IPS-18a (cell line): ENCODE data around the gene UVSSA.

Source experiments
- H3K27ac ChIP-seq: one replicate; pipeline ENCODE4 v1.5.1; 2013; ENCODE audit warnings: low read length
- H3K27me3 ChIP-seq: one replicate; pipeline ENCODE4 v1.6.1; 2013; ENCODE audit warnings: mild to moderate bottlenecking, low read length; ENCODE audit not compliant: control insufficient read depth, insufficient read depth
- H3K36me3 ChIP-seq: one replicate; pipeline ENCODE4 v1.6.1; 2013; ENCODE audit warnings: low read depth, low read length; ENCODE audit not compliant: control insufficient read depth
- H3K4me1 ChIP-seq: one replicate; pipeline ENCODE4 v1.6.1; 2013; ENCODE audit warnings: low read depth, low read length; ENCODE audit not compliant: control insufficient read depth
- H3K4me3 ChIP-seq: one replicate; pipeline ENCODE4 v1.5.1; 2013; ENCODE audit warnings: low read length
- H3K9ac ChIP-seq: one replicate; pipeline ENCODE4 v1.6.1; 2013; ENCODE audit warnings: mild to moderate bottlenecking, low read length, moderate library complexity
- H3K9me3 ChIP-seq: one replicate; pipeline ENCODE4 v1.6.1; 2013; ENCODE audit warnings: low read depth, low read length; ENCODE audit not compliant: control insufficient read depth

Gene UVSSA

DNA sequence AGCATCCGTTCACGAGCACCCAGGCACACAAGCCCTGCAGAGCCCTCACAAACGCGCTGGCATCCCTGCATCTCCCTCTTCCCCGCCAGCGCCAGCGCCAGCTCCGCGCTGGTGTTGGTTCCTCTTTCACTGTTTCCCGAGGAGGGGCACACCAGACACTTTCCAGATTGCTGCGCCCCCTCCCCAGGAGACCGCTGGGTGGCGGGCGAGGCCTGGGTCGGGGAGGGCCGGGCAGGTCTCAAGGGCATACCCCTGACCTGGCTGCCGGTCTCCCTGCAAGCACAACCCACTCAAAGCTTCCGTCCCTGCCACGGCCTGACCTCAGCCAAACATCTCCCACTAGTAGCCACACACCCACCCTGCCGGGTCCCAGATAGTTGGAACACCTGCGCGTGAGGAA lies 61.4 kb downstream of the UVSSA start:
- Histone ChIP-seq H3K27ac (no peak overlapping the region), H3K27me3 (peaks cover 100% of the 10 kb centered on the region), H3K4me1 (no peaks in the 10 kb centered on the region), H3K36me3 (no peaks in the 10 kb centered on the region), H3K9me3 (no peaks in the 10 kb centered on the region), H3K4me3 (no peak overlapping the region), H3K9ac (no peak overlapping the region)

DNA sequence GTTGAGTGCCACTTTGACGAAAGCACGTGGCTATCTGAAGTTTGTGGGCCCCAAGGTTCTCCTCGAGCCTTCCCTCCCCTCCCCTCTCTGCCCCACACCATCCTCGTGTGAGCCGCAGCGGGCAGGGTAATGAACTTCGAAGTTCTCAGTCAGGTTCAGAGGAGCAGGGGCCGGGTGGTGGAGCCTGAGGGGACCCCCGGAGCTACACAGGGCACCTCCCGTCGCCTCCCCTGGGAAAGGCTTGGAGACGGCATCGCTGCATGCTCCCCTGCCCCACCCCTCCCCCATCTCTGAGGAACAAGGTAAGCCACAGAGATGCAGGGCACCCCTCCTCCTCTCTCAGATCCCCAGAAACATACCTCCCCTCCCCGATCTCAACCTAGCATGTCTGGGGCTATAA lies 62.1 kb downstream of the UVSSA start:
- H3K4me1 ChIP-seq: no peaks in the 10 kb centered on the region
- H3K9me3 ChIP-seq: no peaks in the 10 kb centered on the region
- no peak overlapping the region for H3K27ac ChIP-seq
- H3K36me3 ChIP-seq: no peaks in the 10 kb centered on the region
- H3K4me3 ChIP-seq: no peak overlapping the region
- H3K9ac ChIP-seq: no peak overlapping the region
- peaks cover 100% of the 10 kb centered on the region for H3K27me3 ChIP-seq

DNA sequence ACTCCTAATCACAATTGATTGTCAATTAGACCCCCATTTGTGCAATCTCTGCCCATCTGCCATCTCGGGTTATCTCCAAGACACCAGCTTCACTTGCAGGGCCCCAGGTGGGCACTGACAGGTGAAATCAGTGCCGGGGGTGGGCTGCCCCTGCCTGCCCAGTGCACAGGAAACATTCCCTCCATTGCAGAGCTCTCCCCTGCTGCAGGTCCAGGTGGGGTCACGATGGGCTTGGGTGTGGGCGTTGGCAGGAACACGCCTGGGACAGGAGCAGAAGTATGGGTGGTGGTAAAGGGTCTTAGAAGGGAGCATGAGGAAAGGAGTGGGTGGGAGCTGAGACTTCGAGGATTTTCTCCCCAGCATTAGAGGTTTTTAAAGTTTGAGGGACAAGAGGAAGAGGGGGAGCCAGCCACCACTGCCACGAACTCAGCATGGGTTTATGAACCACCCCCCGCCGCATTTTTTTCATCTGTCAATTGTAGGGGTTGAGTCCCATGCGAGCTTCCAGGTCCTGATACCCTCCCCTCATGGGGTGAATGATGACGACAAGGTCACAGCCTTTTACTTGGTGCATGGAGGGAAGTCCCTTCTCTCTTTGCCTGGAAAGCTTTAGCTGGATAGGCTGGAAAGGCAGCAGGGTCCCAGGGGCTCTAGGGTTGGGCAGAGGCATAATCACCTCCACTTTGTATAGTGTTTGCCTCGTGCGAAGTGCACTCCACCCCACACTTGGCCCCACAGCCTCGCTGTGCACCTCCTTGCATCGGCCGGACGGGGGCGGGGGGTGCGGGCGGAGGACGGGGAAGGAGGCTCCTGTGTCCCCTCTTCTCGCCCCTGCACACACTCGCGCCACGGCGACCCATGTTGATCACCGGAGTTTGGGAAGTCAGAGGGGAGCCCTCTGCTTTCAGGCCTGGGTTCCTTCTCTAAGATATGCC lies 62.8 kb downstream of the UVSSA start:
- Histone ChIP-seq H3K27me3 (peaks cover 93% of the 10 kb centered on the region), H3K36me3 (no peaks in the 10 kb centered on the region), H3K9ac (no peak overlapping the region), H3K9me3 (no peaks in the 10 kb centered on the region), H3K4me3 (no peak overlapping the region), H3K27ac (no peak overlapping the region), H3K4me1 (no peaks in the 10 kb centered on the region)

DNA sequence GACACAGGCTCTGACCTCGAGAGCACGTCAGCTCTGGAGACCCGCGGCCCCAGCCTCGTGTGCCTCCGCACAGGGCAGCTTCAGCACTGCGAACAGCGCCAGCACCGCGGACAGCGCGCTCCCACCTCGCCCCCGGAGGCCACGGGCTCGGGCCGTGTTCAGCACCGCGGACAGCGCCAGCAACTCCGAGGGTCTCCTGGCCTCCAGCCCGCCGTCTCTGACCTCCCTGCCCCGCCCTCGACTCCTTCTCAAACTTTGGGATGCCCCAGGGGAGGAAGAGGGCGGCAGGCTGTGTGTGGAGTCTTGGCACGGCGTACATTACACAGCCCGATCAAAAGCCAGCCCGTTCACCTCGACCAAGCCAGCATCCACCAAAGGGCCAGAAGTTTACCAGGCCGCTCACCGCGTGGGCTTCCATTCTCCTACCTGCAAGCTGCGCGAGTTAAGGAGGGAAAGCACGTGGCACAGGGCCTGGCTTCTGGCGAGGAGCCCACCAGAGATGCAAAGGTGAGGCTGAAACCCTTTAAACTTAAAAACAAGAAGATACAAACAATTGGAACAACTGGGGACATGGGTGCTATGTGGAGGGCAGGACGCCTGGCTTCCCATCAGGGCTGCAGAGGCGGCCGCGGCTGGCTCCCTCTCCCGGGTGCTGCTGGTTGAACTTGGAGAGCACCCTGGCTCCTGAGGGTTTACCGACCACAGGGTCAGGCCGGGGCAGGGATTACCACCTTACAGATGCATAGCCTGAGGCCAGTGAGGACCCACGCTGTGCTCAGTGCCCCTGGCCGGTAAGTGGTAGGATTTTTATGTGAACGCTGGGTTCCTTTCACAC lies 63.7 kb downstream of the UVSSA start:
- no peak overlapping the region for H3K9ac ChIP-seq
- H3K27me3 ChIP-seq: peaks cover 92% of the 10 kb centered on the region
- H3K4me1 ChIP-seq: no peaks in the 10 kb centered on the region
- no peak overlapping the region for H3K27ac ChIP-seq
- H3K9me3 ChIP-seq: no peaks in the 10 kb centered on the region
- no peaks in the 10 kb centered on the region for H3K36me3 ChIP-seq
- no peak overlapping the region for H3K4me3 ChIP-seq

DNA sequence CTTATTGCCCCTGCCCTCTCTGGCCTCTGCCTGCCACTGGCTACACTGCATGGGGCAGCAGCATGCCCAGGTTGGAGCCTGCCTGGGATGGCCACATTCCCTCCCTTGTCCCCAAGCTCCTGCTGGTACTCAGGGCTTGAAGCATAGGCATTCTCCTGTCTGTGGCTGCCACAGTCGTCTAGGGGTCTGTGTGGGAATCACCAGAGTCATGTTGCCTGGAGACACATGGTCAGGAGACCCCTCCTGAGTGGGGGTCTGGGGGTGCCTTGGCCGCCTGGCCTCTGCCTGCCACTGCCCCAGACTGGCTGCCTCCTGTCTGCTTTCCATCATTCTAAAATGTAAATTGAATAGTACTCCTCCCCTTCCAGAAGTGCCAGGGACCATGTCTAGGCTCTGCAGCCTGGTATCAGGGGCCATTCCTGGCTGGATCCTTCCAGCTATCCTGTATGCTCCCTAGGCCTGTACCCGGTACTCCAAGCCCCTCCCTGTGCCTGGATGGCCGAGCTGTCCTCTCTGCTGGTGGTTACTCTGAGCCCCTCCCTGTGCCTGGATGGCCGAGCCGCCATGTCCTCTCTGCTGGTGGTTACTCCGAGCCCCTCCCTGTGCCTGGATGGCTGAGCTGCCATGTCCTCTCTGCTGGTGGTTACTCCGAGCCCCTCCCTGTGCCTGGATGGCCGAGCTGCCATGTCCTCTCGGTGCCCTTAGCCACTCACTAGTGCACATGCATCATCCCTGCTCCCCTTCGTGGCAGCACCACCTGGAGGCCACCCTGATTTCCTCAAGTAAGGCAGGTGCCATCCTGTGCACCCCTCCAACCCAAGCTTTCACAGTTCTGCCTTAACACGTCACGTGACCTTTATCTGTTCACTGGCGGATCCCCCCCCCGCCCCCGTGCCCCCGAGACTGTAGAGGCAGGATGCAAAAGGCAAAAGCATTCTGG lies 64.7 kb downstream of the UVSSA start:
- H3K27me3 ChIP-seq: peaks cover 83% of the 10 kb centered on the region

DNA sequence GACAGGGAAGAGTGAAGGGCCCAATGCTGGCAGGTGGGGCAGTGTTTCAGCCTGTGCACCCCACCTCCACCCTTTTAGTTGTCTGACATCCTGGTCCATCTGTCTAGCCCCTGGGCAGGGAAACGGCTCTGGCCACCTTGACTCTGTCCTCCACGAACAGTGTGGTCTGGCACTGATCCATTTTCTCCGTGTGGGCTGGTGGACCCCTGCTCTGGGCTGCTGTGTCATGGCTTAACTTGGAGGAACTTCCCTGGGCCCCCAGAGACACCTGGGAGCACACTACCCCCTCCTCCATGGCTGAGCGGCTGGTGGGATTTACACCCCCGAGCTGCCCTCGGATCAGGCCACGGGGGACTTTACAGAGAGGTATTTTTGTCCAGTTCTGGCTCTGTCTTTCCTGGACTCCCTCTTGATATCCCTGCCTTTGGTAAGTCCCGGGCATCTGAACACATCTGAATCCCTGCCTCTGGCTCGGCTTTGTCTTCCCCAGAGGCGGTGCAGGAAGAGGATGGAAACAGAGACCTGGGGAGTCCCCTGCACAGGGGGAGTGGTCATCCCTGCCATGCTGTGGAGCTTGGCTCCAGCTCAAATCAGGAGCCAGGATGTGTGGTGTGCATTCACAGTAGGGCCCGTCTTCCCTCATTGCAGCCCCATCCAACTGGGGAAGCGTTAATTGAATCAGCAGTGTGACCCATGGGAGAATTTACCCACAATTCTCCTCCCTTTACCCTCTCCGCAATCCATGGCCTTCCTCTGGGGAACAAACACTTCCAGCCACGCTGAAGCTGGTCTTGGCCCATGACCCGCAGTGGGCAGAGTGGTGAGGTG lies 65.6 kb downstream of the UVSSA start:
- Histone ChIP-seq H3K9ac (no peak overlapping the region), H3K4me3 (no peak overlapping the region), H3K9me3 (no peaks in the 10 kb centered on the region), H3K27me3 (peaks cover 74% of the 10 kb centered on the region), H3K27ac (no peak overlapping the region), H3K4me1 (no peaks in the 10 kb centered on the region), H3K36me3 (no peaks in the 10 kb centered on the region)

More for the DNA sequence above, 64.7 kb downstream of the UVSSA start:
- Histone ChIP-seq H3K36me3 (no peaks in the 10 kb centered on the region), H3K9me3 (no peaks in the 10 kb centered on the region), H3K4me3 (no peak overlapping the region), H3K27ac (no peak overlapping the region), H3K9ac (no peak overlapping the region), H3K4me1 (no peaks in the 10 kb centered on the region)

DNA sequence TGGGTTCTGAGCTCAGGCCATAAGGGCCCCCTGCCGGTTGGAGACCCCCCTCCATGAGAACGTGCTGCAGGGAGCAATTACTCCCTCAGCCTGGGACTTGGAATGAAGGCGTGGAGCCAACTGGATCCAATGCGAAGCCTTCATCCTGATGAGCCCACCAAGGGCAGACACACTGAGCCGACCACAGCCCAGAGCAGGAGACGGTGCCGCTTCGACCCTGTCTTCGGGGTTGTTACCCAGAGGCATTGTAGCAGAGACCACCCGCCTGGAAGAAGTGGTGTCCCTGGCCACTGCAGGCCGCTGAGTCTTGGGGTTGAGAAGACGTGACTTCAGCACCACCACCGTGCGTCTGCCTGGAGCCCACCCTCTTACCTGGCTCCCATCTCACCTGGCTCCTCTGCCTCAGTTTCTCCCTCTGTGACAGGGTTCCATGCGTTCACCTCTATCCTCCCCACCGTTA lies 66.2 kb downstream of the UVSSA start:
- Histone ChIP-seq H3K27me3 (peaks cover 68% of the 10 kb centered on the region), H3K36me3 (no peaks in the 10 kb centered on the region), H3K9me3 (no peaks in the 10 kb centered on the region), H3K27ac (no peak overlapping the region), H3K4me1 (no peaks in the 10 kb centered on the region), H3K9ac (no peak overlapping the region), H3K4me3 (no peak overlapping the region)

DNA sequence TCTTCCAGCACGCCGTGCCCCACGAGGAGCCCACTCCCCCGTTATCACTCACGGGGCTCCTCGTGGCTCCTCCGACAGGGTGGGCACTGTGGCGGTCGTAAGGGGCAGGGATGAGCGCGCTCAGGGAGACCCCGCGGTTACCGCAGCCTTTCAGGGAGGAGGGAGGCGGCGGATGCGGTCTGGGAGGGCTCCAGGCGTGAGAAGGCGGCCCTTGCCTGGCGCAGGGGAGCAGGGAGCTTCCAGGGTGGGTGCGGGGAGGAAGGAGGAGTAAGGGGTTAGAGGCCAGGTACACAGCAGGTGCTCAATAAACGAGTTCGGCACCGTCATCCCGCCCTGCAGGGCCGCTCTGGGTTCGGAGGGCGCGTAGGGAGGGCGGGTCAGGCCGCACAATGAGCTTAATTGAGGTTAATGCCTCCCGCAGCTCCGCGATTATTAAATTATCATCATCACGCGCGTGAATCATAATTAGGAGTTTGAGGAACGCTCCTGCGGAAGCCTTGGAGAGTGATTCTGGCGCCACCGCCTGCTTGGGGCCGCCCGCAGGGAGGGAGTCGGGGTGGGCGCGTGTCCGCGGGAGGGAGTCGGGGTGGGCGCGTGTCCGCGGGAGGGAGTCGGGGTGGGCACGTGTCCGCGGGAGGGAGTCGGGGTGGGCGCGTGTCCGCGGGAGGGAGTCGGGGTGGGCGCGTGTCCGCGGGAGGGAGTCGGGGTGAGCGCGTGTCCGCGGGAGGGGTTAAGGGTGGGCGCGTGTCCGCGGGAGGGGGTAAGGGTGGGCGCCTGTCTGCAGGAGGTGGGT lies 66.9 kb downstream of the UVSSA start:
- Histone ChIP-seq H3K27ac (no peak overlapping the region), H3K4me3 (no peak overlapping the region), H3K36me3 (no peaks in the 10 kb centered on the region), H3K9me3 (no peaks in the 10 kb centered on the region), H3K4me1 (no peaks in the 10 kb centered on the region), H3K9ac (no peak overlapping the region), H3K27me3 (peaks cover 61% of the 10 kb centered on the region)

DNA sequence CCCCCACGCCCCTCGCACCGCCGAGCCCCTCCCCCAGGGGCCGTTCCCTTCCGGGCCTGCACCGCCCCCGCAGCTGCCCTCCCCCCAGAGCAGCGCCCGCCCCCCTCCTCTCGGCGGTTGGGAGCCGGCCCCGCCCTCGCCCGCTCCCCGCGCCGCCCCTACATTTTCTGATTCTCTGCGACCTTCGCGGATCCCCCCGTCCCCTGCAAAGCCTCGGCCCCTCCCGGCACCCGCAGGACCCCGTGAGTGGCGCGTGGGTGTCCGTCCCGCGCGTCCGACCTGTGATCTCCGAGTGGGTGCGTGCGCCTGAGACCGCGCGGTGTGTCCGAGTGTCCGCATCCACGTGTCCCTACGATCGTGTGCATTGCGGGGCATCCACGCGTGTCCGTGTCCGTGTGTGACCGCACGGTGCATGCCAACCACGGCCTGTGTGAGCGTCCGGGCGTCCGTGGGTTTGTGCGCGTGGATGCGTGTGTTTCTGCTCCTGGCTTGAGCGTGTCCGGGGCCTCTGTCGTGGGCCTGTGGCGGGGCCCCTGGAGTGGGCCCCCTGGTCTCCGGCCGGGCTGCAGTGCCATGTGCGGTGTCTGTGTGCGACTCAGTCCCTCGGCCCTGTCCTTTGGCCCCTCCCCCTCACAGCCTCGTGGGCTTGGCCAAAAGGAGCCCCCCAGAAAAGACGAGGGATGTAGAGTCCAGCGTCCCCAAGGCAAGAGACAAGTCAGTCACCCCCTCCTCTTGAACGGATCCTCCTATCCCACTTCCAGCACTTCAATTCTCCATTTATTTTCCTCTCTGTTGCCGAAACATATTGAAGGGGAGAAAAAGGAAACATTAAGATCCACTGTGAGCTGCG lies 68.0 kb downstream of the UVSSA start:
- Histone ChIP-seq H3K27ac (no peak overlapping the region), H3K9ac (no peak overlapping the region), H3K9me3 (no peaks in the 10 kb centered on the region), H3K27me3 (peaks cover 50% of the 10 kb centered on the region), H3K36me3 (no peaks in the 10 kb centered on the region), H3K4me1 (no peaks in the 10 kb centered on the region), H3K4me3 (no peak overlapping the region)
